Naive thymus-derived CD4-positive, alpha-beta T cell (primary cell): ENCODE results near the gene COX4I2. TPM values are rescaled to one million over a fixed set of nuclear protein-coding genes. Genes with fewer than 3 reads are reported as not detected.
A peak's percentile ranks its signal among the peaks of the same experiment; 100 is the strongest.
"Not testable (repeated sequence)": the region's sequence is repeated elsewhere in the genome, so short reads cannot be mapped to it uniquely, and the experiment has no call there.

ENCODE experiments used
- ATAC-seq: fragments of 150-1000 bp; cut with Tn5 transposase; 2 replicates; pipeline ENCODE4 v1.10.0; 2021; ENCODE audit warnings: mild to moderate bottlenecking, moderate library complexity
- CTCF ChIA-PET: fragments of 350-600 bp; sonication (Branson Sonifier 250); formaldehyde crosslinking; loops from one replicate; lab custom pipeline; 2021; ENCODE audit warnings: antibody characterized with exemption; lab: Charles Lee
- POLR2A ChIA-PET: fragments of 350-600 bp; sonication (Branson Sonifier 250); formaldehyde crosslinking; loops from one replicate; lab custom pipeline; 2021; ENCODE audit warnings: antibody characterized with exemption, inconsistent platforms; lab: Charles Lee
- DNase-seq, 9 donors: peaks; one replicate each; pipeline versions ENCODE4 v3.0.0 to v3.0.0-alpha.2; 2020 to 2022; ENCODE audit warnings: mixed read lengths in 1 of 9
- H3K27ac ChIP-seq: one replicate; pipeline ENCODE4 v1.7.0; 2013; ENCODE audit warnings: mild to moderate bottlenecking, low read depth, low read length, moderate library complexity
- H3K27me3 ChIP-seq, 2 donors: one replicate each; pipeline ENCODE4 v1.7.0; 2013; ENCODE audit warnings: low read length in 2 of 2, mild to moderate bottlenecking in 2 of 2, moderate library complexity in 2 of 2; ENCODE audit not compliant: control insufficient read depth in 2 of 2, insufficient read depth in 2 of 2
- H3K36me3 ChIP-seq, 3 experiments: 1 replicate in 2 of 3; 2 replicates in 1 of 3; pipeline ENCODE4 v1.7.0; 2013; ENCODE audit warnings: low read length in 3 of 3, mild to moderate bottlenecking in 3 of 3, moderate library complexity in 1 of 3; ENCODE audit not compliant: insufficient read depth in 3 of 3, control insufficient read depth in 2 of 3
- H3K4me1 ChIP-seq, 2 donors: one replicate each; pipeline ENCODE4 v1.7.0; 2013; ENCODE audit warnings: low read length in 2 of 2, mild to moderate bottlenecking in 2 of 2, moderate library complexity in 1 of 2; ENCODE audit not compliant: control insufficient read depth in 2 of 2, insufficient read depth in 2 of 2
- H3K4me3 ChIP-seq: 2 replicates; pipeline ENCODE4 v1.7.0; 2013; ENCODE audit warnings: mild to moderate bottlenecking, low read length
- H3K9me3 ChIP-seq, 3 experiments: 1 replicate in 2 of 3; 2 replicates in 1 of 3; pipeline ENCODE4 v1.7.0; 2013; ENCODE audit warnings: low read length in 3 of 3; ENCODE audit not compliant: control insufficient read depth in 2 of 3
- H3K27ac Mint-ChIP-seq, 9 donors: one replicate each; pipeline ENCODE4 v1.8.0; 2020 to 2022; ENCODE audit warnings: mixed read lengths in 9 of 9, mild to moderate bottlenecking in 8 of 9, moderate library complexity in 5 of 9, inconsistent platforms in 2 of 9
- H3K27me3 Mint-ChIP-seq, 5 donors: one replicate each; pipeline ENCODE4 v1.8.0; 2021 to 2022; ENCODE audit warnings: mixed read lengths in 5 of 5, mild to moderate bottlenecking in 1 of 5
- H3K36me3 Mint-ChIP-seq, 5 donors: one replicate each; pipeline ENCODE4 v1.8.0; 2020 to 2022; ENCODE audit warnings: mixed read lengths in 5 of 5, mild to moderate bottlenecking in 3 of 5, inconsistent platforms in 1 of 5
- H3K4me1 Mint-ChIP-seq, 7 donors: one replicate each; pipeline ENCODE4 v1.8.0; 2020 to 2022; ENCODE audit warnings: mixed read lengths in 7 of 7, mild to moderate bottlenecking in 3 of 7, inconsistent platforms in 1 of 7
- H3K4me3 Mint-ChIP-seq, 10 donors: one replicate each; pipeline ENCODE4 v1.8.0; 2020 to 2022; ENCODE audit warnings: mild to moderate bottlenecking in 10 of 10, mixed read lengths in 10 of 10, moderate library complexity in 6 of 10, inconsistent platforms in 2 of 10
- H3K9me3 Mint-ChIP-seq, 11 donors: one replicate each; pipeline ENCODE4 v1.8.0; 2020 to 2022; ENCODE audit warnings: mixed read lengths in 11 of 11, mild to moderate bottlenecking in 4 of 11, inconsistent platforms in 1 of 11, moderate library complexity in 1 of 11
- intact Hi-C, 2 donors: fragments of 100-400 bp; cut with micrococcal nuclease; formaldehyde crosslinking; loops; one replicate each; pipeline ENCODE4 v1.15.1; 2023
- polyA plus RNA-seq, 2 donors: library from polyadenylated mRNA; unstranded; fragments of 300-500 nt; fragmentation: Illumina TruSeq; gene quantifications; one replicate each; pipeline ENCODE4 v1.2.3, GENCODE V29; 2021
- total RNA-seq, 6 experiments: library from RNA in 5 of 6; stranded (reverse) in 5 of 6; gene quantifications; 1 replicate in 5 of 6; 2 replicates in 1 of 6; pipeline ENCODE4 v1.2.3 and lab custom pipeline; 2021 to 2026

Gene COX4I2
- total and polyA plus RNA-seq, 7 experiments from 2014 or later: not detected

GRCh38 chr20:31617432-31618104 lies 20.1 kb upstream of the COX4I2 start:
- ChIA-PET POLR2A (no interaction called here), CTCF (interaction anchor here (1.0 kb wide), 1 partner anchor 57 kb away, joined by 5 read pairs; no protein-coding TSS in a partner anchor)
- Histone ChIP-seq H3K27me3 (peaks cover 0 to 3% of the 10 kb centered on the region in 2 donors), H3K4me3 (no peak overlapping the region), H3K36me3 (no peaks in the 10 kb centered on the region), H3K4me1 (peaks cover 0 to 2% of the 10 kb centered on the region in 2 donors), H3K9me3 (no peaks in the 10 kb centered on the region), H3K27ac (no peak overlapping the region)
- Mint-ChIP-seq H3K9me3 (no peaks in the 10 kb centered on the region), H3K4me1 (peaks cover 0 to 7% (median 0%) of the 10 kb centered on the region in 7 donors), H3K27me3 (peaks cover 0 to 13% (median 0%) of the 10 kb centered on the region in 5 donors), H3K27ac (peak overlapping the region in 2 of 9 donors; percentile 51 to 67), H3K36me3 (no peaks in the 10 kb centered on the region), H3K4me3 (no peak overlapping the region)
- ATAC-seq: no peak
- intact Hi-C loops: no loop called here
- no peak for DNase-seq

DNA sequence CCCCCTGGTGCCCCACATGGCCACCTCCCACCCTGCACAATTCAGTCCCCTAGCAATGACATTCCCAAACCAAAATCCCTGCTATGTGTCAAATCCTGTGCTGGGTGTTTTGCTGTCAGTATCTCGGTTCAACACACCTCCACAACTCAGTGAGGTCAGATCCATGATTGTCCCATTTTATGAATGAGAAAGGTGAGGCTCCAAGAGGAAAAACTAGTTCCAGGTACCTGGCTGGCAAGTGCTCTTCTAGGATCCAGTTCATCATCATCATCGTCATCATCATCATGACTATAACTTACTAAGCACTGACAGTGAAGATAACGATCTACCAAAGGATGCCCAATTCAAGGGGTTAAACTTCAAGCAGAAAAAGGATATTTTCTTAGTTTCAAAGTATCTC lies 17.5 kb upstream of the COX4I2 start:
- intact Hi-C loops: no loop called here
- peaks cover 0 to 3% of the 10 kb centered on the region in 2 donors for H3K27me3 ChIP-seq
- no peak overlapping the region for H3K4me3 ChIP-seq
- H3K36me3 Mint-ChIP-seq: no peaks in the 10 kb centered on the region
- H3K4me1 ChIP-seq: no peaks in the 10 kb centered on the region
- no peak overlapping the region for H3K27ac Mint-ChIP-seq
- ATAC-seq (no peak), DNase-seq (no peak)
- ChIA-PET POLR2A (no interaction called here), CTCF (interaction anchor here (1.3 kb wide), 1 partner anchor 8 kb away, joined by 5 read pairs; no protein-coding TSS in a partner anchor)
- no peaks in the 10 kb centered on the region for H3K36me3 ChIP-seq
- peaks cover 0 to 5% (median 0%) of the 10 kb centered on the region in 7 donors for H3K4me1 Mint-ChIP-seq
- H3K4me3 Mint-ChIP-seq: no peak overlapping the region
- H3K27me3 Mint-ChIP-seq: peaks cover 0 to 11% (median 0%) of the 10 kb centered on the region in 5 donors
- no peak overlapping the region for H3K27ac ChIP-seq
- no peaks in the 10 kb centered on the region for H3K9me3 Mint-ChIP-seq
- H3K9me3 ChIP-seq: no peaks in the 10 kb centered on the region

GRCh38 chr20:31623123-31623505 lies 14.6 kb upstream of the COX4I2 start:
- DNase-seq: not testable (repeated sequence)

GRCh38 chr20:31626534-31626933 lies 11.2 kb upstream of the COX4I2 start:
- H3K27ac ChIP-seq, H3K27me3 ChIP-seq, H3K9me3 Mint-ChIP-seq, H3K27ac Mint-ChIP-seq, H3K4me1 ChIP-seq, DNase-seq, POLR2A ChIA-PET, H3K36me3 Mint-ChIP-seq, H3K4me1 Mint-ChIP-seq, H3K9me3 ChIP-seq, H3K4me3 Mint-ChIP-seq, H3K36me3 ChIP-seq, H3K4me3 ChIP-seq, H3K27me3 Mint-ChIP-seq, ATAC-seq, CTCF ChIA-PET, intact Hi-C loops: not testable (repeated sequence)

More at GRCh38 chr20:31623123-31623505, 14.6 kb upstream of the COX4I2 start:
- intact Hi-C loops, H3K27me3 ChIP-seq, H3K4me1 Mint-ChIP-seq, ATAC-seq, H3K9me3 Mint-ChIP-seq, H3K27ac ChIP-seq, H3K4me1 ChIP-seq, H3K4me3 Mint-ChIP-seq, H3K9me3 ChIP-seq, H3K27me3 Mint-ChIP-seq, H3K36me3 ChIP-seq, H3K36me3 Mint-ChIP-seq, POLR2A ChIA-PET, H3K27ac Mint-ChIP-seq, H3K4me3 ChIP-seq: not testable (repeated sequence)
- CTCF ChIA-PET: interaction anchor here (1.4 kb wide), 1 partner anchor 11 kb away, joined by 3 read pairs; no protein-coding TSS in a partner anchor

DNA sequence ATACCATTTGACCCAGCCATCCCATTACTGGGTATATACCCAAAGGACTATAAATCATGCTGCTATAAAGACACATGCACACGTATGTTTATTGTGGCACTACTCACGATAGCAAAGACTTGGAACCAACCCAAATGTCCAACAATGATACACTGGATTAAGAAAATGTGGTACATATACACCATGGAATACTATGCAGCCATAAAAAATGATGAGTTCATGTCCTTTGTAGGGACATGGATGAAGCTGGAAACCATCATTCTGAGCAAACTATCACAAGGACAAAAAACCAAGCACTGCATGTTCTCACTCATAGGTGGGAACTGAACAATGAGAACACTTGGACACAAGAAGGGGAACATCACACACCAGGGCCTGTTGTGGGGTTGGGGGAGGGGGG lies 9.7 kb upstream of the COX4I2 start:
- ATAC-seq, H3K36me3 Mint-ChIP-seq, H3K27me3 ChIP-seq, H3K27me3 Mint-ChIP-seq, H3K4me3 ChIP-seq, H3K9me3 Mint-ChIP-seq, intact Hi-C loops, H3K4me3 Mint-ChIP-seq, POLR2A ChIA-PET, H3K27ac ChIP-seq, CTCF ChIA-PET, H3K36me3 ChIP-seq, DNase-seq, H3K27ac Mint-ChIP-seq, H3K9me3 ChIP-seq, H3K4me1 ChIP-seq, H3K4me1 Mint-ChIP-seq: not testable (repeated sequence)

- H3K36me3 ChIP-seq: no peaks in the 10 kb centered on the region
- no peaks in the 10 kb centered on the region for H3K27me3 Mint-ChIP-seq
- H3K27me3 ChIP-seq: no peaks in the 10 kb centered on the region
- H3K4me1 ChIP-seq: no peaks in the 10 kb centered on the region
- no peak overlapping the region for H3K4me3 Mint-ChIP-seq
- intact Hi-C loops: no loop called here
- peaks cover 0 to 4% (median 0%) of the 10 kb centered on the region in 11 donors for H3K9me3 Mint-ChIP-seq
- no peak overlapping the region for H3K4me3 ChIP-seq
- no peaks in the 10 kb centered on the region for H3K36me3 Mint-ChIP-seq
- no peak for ATAC-seq
- no peak for DNase-seq
- H3K27ac ChIP-seq: no peak overlapping the region
- POLR2A ChIA-PET: no interaction called here
- CTCF ChIA-PET: no interaction called here
- no peaks in the 10 kb centered on the region for H3K9me3 ChIP-seq
- H3K4me1 Mint-ChIP-seq: no peaks in the 10 kb centered on the region
- no peak overlapping the region for H3K27ac Mint-ChIP-seq
Observed at GRCh38 chr20:31630187-31630790, 7.4 kb upstream of the COX4I2 start.
